Activated CD4-positive, alpha-beta T cell treated with anti-CD3 and anti-CD28 coated beads for 48 hours (primary cell): ENCODE results near the gene NLGN3.

ENCODE experiments used
- DNase-seq: peaks from one replicate; pipeline ENCODE4 v3.0.0-alpha.2; 2020

Gene NLGN3

GRCh38 chrX:71217298-71217697 lies 72.7 kb downstream of the NLGN3 start:
- no peak for DNase-seq
